ENCODE data around the gene ARNT2.

Gene ARNT2

GRCh38 chr15:80444680-80445251, 40.6 kb downstream of the ARNT2 start:
- DNase-seq, result no peak

GRCh38 chr15:80445300-80446041, 41.3 kb downstream of the ARNT2 start:
- no peak for DNase-seq

- no peak for DNase-seq
These were observed 42.9 kb downstream of the ARNT2 start for GRCh38 chr15:80447077-80447476.

- DNase-seq, result no peak
These were observed 45.6 kb downstream of the ARNT2 start for GRCh38 chr15:80449825-80450224.

DNA sequence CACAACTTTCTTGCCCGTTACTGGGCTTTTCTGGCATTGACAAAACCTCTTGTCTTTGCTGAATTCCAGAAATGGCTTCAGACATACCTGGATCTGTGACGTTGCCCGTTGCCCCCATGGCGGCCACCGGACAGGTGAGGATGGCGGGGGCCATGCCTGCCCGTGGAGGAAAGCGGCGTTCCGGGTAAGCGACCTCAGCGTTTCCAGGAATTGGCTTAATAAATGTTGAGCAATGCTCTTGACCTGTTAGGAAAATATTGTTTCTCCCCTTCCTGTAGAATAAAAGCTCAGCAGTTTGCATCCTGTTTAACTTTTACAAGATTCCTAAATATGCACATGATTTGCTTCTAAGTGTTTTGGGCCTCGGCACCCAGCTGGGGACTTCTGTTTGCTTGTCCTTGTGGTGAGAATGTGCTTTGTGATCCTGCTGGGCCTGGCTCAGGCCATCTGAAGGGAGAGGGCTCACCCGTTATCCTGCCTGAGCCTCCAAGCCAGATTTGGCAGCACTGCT, 46.7 kb downstream of the ARNT2 start:
- DNase-seq, result no peak

DNA sequence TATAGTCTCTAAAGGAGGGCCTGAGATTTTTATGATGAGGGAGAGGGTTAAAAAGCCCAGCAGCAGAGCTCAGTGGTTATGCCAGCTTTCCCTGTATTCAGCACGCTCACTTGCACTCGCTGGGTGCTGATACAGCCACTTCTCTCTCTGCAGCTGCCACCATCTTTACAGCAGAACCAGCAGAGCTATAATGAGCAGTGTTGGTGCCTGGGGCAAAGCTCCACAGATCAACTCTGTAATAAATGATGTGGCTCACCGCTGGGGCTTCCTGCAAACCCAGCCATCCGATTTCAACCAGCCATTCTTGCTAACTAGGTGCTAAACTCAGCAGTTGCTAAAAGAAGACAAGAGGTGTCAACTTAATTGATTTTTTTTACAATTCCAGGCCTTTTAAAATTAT, 48.0 kb downstream of the ARNT2 start:
- DNase-seq, result no peak

DNA sequence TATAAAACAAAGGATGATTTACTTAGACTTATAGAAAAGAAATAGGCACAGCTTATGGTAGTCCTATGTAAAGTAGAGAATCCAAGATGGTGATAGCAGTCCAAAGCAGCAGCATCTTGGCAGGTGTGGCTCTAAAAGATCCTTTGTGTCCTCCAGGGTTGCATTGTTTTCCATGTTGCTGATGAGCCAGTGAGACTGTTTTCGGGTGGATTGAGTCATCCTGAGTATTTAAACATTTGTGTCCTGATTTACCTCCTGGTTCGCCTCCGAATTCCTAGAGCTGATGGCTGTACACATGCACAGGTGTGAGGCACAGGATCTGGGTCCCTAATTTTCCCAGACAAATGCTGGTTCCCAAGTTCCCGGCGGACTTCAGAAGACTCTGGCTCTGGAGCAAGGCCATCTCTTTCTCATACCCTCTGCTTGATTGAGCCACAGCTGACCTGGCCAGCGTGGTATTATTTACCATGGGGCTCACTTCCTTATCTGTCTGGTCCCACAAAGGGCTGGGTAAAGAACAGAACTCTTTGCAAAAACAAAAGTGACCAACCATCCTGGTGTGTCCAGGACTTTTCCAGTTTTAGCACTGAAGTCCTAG, 51.0 kb downstream of the ARNT2 start:
- DNase-seq, result no peak

DNA sequence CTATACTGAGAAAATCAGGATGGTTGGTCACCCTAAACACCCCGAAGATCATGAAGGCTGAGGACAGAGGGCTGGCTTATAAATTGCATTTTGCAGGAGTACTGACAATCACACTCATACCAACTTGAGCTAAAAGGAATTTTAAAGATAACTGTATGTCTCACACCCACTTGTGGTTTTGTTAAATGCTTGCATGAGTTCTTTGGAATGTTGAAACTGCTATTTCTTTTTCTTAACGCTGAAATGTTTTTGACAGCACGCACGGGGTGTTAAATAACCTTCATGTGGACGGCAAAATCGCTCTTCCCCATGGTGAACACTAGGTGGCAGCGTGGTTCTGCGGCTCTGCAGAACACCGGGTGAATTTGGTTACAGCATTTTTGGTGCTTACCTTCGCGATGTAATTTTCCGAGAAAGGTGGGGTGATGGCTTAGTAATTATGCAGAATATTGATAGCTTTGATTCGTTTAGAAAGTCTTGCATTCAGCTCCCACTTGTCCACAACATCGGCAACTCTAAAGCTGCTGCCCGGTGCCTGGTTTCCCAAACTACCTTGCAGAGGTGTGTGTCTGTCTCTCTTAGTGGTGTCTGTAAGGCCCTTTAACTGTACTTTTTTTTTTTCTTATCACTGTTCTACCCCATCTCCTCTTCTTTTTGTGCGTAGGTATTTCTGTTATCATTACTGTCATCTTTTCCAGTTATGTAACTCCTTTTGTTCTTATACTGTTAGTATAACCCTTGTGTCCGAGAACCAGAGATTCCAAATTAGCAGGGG, 51.7 kb downstream of the ARNT2 start:
- DNase-seq, result peak; percentile 53

DNA sequence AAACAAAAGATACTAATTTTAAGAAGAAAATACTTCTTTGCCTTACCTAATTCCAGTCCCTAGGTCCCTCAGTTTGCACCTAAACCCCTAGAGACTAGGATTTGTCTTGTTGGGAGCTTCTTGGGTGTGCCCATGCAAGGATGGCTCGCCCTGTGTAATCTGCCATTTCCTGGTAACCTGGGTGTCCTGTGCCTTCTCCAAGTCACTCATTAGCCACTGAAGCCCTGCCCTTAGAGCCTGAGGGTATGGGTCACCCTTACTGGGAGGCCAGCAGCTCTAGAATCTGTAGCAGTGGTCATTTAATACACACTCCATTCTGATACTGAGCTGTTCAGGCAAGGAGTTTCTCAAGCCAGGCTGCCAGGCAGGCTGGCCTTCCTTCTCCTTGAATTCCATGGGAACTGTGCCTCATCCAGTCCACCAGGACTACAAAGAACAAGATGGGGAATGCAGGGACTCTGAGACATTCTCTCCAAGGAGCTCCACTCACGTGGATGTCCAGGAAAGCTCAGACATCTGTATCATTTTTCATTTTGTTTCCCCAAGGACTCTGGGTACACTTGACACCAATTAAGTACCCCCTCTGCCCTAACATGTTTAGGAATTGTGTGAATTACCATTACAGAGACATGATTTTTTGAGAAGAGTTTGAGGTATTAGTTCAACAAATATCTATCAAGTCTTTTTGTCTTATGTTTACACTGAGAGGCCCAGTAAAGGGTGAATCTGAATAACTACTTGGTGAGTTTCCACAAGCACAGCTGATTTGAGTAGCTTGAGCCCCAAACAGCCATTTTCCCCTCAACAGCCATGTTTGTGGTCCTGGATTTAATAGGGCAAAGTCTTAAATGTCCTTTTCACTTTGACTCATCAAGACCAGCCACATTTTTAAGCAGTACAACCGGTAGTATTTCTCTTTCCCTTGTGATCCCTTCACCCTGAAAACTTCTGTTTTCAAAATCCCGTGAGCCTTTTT, 52.6 kb downstream of the ARNT2 start:
- DNase-seq, result no peak

GRCh38 chr15:80457896-80458295, 53.7 kb downstream of the ARNT2 start:
- no peak for DNase-seq

- DNase-seq, result no peak
These were observed 54.4 kb downstream of the ARNT2 start for GRCh38 chr15:80458580-80458979.

GRCh38 chr15:80459380-80459779, 55.2 kb downstream of the ARNT2 start:
- no peak for DNase-seq

DNA sequence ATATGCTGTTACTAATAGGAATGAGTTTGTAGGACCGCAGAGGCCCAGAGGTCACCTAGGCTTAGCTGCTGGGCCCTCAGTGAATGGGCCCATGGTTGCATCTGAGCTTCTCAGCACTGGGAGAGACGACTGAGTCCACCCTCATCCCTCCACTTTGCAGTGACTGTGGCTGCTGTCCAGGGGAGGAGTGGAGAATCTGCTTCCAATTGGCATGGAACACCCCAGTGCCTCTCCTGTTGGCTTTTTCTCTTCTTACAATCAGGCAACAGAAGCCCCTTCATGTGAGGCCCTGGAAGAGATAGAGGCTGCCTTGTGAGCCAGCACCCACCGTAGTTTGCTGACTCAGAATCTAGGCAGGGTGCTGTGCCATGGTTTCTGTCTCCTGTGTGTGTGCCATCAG, 55.6 kb downstream of the ARNT2 start:
- no peak for DNase-seq

- DNase-seq, result no peak
These were observed 57.3 kb downstream of the ARNT2 start for GRCh38 chr15:80461356-80462095.

- no peak for DNase-seq
These were observed 57.9 kb downstream of the ARNT2 start for GRCh38 chr15:80462111-80462510.

DNA sequence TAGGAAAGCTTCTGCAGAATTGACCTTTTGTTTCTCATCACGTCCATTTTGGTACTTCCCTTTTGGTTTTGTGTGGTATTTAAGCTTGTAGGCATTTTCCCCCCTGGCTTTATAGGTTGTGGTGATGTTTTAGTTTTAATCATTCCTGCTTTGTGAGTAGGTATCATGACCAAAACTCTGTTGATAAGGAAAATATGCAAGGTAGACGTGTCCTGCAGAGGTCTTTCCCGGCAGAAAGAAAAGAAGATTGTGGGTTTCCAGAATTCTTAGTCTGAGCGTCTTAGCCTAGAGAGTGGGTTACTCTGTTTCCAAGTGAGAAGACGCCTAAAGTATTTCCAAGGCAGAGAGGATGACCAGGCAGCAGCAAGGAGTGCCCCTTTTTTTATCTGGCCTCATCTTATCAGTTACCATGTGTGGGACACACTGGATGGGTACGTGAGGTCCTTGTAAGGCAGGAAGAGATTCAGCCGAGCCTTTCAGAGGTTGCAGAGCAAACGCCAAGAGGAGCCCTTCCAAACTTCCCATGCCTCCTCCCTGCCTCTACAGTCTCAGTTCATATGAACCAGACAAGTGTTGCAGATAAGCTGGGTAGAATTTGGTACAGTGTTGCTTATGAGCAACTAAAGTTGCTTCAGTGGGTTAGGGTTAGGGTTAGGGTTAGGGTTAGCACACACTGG, 58.8 kb downstream of the ARNT2 start:
- DNase-seq, result no peak

GRCh38 chr15:80464951-80465625, 60.9 kb downstream of the ARNT2 start:
- DNase-seq, result no peak

DNA sequence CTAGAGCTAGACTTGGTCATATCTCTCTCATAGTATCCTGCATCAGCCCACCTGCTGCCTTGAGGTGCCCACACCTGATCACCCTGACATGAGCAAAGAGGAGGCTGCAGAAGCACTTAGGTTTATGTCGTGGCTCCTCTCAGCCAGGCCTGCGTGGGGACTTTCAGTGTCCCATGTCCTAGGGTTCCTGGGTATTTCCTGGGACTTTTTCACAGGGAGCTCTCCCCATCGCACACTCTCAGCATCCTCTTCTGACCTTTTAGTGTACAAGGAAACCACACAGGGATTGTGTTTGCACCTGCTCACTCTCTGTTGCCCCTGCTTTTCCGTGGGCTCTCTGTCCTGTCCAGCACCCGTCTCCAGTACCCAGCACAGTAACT, 61.4 kb downstream of the ARNT2 start:
- DNase-seq, result no peak

- DNase-seq, result no peak
These were observed 62.4 kb downstream of the ARNT2 start for GRCh38 chr15:80466543-80466942.

- no peak for DNase-seq
These were observed 63.1 kb downstream of the ARNT2 start for GRCh38 chr15:80467311-80467714.
